PFSK-1 (cell line): ENCODE measurements around the gene TNPO1. TPM values are rescaled to one million over a fixed set of nuclear protein-coding genes. Genes with fewer than 3 reads are reported as not detected.

ENCODE experiments used
- FOXP2 ChIP-seq: optimal IDR thresholded peaks from 2 replicates; pipeline ENCODE3; 2011; ENCODE audit warnings: borderline replicate concordance, control low read depth, inconsistent platforms; ENCODE audit not compliant: insufficient read depth; ENCODE audit errors: extremely low read length, extremely low read depth
- POLR2AphosphoS5 ChIP-seq: IDR thresholded peaks from 2 replicates; pipeline ENCODE4 v1.6.1; 2012; ENCODE audit warnings: low read depth, mild to moderate bottlenecking, control low read depth, low read length, moderate library complexity
- SIN3A ChIP-seq: IDR thresholded peaks from 2 replicates; pipeline ENCODE4 v1.6.1; 2012; ENCODE audit warnings: mild to moderate bottlenecking, low read length, moderate library complexity, borderline replicate concordance; ENCODE audit not compliant: insufficient read depth
- TAF1 ChIP-seq: IDR thresholded peaks from 2 replicates; pipeline ENCODE4 v1.6.1; 2012; ENCODE audit warnings: low read length, control low read depth, borderline replicate concordance; ENCODE audit not compliant: insufficient read depth
- polyA plus RNA-seq: library from polyadenylated mRNA; unstranded; fragments of >200 nt; gene quantifications from one replicate; pipeline ENCODE4 v1.2.1, GENCODE V29; 2012; ENCODE audit warnings: low read depth, missing spikeins; ENCODE audit not compliant: insufficient read length
- TF ChIP-seq, protein P1 (sequence below), 2 experiments: IDR thresholded peaks; 2 replicates each; pipeline versions ENCODE4 v1.6.1 to v1.8.0; 2011 to 2012; ENCODE audit warnings: low read depth in 2 of 2, low read length in 2 of 2, control low read depth in 1 of 2, inconsistent platforms in 1 of 2, mild to moderate bottlenecking in 1 of 2, moderate library complexity in 1 of 2; ENCODE audit not compliant: insufficient read depth in 1 of 2

TNPO1 gene
- 79.2 TPM for polyA plus RNA-seq

DNA sequence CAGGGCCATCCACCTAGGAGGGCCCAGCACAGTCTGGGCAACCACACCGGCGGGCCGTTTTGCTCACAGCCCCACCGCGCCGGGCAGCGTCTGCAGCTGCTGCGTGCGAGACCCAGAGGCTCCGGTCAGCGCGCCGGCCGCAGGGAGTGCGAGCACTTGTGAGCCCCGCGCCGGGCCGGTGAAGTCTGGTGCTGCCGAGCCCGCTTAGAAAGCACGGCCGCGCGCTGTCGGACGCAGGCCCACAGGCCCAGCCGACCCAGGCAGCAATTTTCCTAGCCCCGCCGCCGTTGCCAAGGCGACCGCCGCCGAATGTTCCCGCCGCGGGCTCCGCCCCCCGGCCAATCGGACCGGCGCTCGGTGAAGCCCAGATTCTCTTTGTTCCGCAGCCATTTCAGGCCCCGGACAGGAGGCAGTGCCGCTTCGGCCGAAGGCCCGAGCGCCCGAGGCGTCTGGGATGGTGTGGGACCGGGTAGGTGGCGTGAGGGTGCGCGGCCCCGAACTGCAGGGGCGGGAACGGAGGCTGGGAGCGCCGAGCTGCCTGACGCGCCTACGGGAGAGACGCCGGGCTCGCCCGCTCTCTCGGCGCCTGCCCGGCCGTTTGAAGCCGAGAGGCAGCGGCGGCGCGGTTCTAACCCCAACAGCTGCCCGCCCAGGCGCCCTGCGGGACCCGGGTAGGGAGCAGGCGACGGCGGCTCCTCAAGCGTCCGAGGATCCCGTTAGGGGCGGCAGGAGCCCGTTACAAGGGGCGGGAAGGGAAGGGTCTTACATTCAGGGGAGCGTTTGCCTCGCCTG, at the start of gene TNPO1:
TSS of gene TNPO1 (plus strand) at position 378 of the 792 bp plus-strand sequence. CDS start at position 455, 77 bp downstream.
- TF ChIP-seq, protein P1, sequence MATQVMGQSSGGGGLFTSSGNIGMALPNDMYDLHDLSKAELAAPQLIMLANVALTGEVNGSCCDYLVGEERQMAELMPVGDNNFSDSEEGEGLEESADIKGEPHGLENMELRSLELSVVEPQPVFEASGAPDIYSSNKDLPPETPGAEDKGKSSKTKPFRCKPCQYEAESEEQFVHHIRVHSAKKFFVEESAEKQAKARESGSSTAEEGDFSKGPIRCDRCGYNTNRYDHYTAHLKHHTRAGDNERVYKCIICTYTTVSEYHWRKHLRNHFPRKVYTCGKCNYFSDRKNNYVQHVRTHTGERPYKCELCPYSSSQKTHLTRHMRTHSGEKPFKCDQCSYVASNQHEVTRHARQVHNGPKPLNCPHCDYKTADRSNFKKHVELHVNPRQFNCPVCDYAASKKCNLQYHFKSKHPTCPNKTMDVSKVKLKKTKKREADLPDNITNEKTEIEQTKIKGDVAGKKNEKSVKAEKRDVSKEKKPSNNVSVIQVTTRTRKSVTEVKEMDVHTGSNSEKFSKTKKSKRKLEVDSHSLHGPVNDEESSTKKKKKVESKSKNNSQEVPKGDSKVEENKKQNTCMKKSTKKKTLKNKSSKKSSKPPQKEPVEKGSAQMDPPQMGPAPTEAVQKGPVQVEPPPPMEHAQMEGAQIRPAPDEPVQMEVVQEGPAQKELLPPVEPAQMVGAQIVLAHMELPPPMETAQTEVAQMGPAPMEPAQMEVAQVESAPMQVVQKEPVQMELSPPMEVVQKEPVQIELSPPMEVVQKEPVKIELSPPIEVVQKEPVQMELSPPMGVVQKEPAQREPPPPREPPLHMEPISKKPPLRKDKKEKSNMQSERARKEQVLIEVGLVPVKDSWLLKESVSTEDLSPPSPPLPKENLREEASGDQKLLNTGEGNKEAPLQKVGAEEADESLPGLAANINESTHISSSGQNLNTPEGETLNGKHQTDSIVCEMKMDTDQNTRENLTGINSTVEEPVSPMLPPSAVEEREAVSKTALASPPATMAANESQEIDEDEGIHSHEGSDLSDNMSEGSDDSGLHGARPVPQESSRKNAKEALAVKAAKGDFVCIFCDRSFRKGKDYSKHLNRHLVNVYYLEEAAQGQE (IDR thresholded peaks at IDR 0.05; ENCODE audit: insufficient read depth in 1 of 2, low read depth in 2 of 2, low read length in 2 of 2), result no peak
- TF ChIP-seq FOXP2 (peak; percentile 71), POLR2AphosphoS5 (peak; percentile 94), SIN3A (peak; percentile 32; the same call in 1 of the 2 replicates), TAF1 (peak; percentile 71)

DNA sequence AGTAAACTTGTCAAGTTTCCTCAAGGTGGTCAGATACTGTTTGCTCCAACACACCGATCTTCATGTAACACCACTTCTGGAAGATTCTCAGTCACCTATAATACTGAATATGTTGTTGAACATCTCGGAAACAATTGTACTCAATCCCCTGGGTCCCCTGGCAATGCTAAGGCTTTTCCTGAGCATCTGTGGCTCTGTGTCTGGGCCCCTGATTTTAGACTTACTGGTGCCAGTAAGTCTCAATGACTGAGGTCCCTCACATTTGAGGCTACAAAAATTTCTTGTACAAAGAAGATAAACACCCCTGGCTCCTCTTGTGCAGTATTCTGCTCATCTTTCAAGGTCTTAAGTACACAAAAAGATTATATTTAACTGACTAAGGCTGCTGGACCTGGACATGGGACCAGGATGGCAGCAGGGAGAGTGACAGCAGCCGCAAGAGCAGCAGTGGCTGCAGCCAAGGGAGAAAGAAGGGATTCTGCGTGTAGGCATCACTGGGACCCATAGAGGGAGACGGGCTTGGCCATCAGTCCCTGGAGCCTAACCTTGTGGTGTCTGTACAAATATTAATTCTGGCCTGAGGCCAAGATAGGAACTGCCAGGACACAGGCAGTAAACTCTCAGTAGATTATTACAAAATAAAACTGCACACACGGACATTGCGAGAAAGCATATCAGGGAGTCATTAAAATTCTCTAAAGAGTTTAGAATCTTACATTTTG, 49.0 kb upstream of the TNPO1 start:
- TF ChIP-seq, protein P1 (IDR thresholded peaks at IDR 0.05; ENCODE audit: insufficient read depth in 1 of 2, low read depth in 2 of 2, low read length in 2 of 2), result no peak
- TF ChIP-seq POLR2AphosphoS5, result no peak
- TF ChIP-seq FOXP2, result no peak
- no peak for TF ChIP-seq TAF1
- TF ChIP-seq SIN3A, result no peak

DNA sequence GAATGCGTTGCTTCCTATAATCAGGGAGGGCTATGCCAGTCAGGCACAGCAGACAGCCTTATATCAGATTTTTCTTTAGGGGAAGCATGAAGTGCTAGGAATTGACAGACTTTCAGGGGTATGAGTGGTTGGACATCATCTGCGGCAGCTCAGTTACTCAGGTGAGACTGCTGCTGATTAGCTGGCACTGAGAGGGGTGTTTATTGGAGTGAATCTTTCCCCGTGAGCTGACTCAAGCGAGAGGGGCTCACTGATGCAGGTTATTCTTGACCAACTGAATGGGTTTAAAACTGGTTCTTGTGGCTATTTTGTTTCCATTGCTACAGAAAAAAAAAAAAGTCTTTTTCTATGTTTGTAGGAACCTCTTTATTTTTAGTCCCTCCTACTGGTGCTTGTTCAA, 46.2 kb upstream of the TNPO1 start:
- TF ChIP-seq POLR2AphosphoS5 (no peak), SIN3A (no peak), TAF1 (no peak), FOXP2 (no peak)
- TF ChIP-seq, protein P1 (IDR thresholded peaks at IDR 0.05; ENCODE audit: insufficient read depth in 1 of 2, low read depth in 2 of 2, low read length in 2 of 2), result no peak

DNA sequence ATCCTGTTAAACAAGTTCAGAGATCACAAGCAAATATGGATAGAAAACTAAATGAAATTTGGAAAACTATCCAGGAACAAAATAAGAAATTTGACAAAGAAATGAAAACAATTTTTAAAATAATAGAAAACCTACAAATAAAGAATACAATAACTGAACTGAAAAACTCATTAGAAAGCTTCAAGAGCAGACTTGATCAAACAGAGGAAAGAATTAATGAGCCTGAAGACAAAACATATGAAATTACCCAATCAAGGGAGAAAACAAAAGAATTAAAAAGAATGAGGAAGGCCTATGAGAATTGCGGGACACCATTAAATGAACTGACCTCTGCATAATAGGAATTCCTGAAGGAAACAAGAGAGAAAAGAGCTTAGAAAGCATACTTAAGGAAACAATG, 39.8 kb upstream of the TNPO1 start:
- TF ChIP-seq FOXP2 (no peak), POLR2AphosphoS5 (no peak), TAF1 (no peak), SIN3A (no peak)
- TF ChIP-seq, protein P1 (IDR thresholded peaks at IDR 0.05; ENCODE audit: insufficient read depth in 1 of 2, low read depth in 2 of 2, low read length in 2 of 2), result no peak
